ENCODE data around the gene SCO2. TPM values are rescaled to one million over a fixed set of nuclear protein-coding genes. Genes with fewer than 3 reads are reported as not detected.

SCO2 gene
- total and polyA plus RNA-seq, 9 of the 15 experiments (the other 6 are each of a cell fraction or from before 2014, with no cell fraction given) = 0.34 to 4.0 (median 1.1) TPM; not detected in 3

DNA sequence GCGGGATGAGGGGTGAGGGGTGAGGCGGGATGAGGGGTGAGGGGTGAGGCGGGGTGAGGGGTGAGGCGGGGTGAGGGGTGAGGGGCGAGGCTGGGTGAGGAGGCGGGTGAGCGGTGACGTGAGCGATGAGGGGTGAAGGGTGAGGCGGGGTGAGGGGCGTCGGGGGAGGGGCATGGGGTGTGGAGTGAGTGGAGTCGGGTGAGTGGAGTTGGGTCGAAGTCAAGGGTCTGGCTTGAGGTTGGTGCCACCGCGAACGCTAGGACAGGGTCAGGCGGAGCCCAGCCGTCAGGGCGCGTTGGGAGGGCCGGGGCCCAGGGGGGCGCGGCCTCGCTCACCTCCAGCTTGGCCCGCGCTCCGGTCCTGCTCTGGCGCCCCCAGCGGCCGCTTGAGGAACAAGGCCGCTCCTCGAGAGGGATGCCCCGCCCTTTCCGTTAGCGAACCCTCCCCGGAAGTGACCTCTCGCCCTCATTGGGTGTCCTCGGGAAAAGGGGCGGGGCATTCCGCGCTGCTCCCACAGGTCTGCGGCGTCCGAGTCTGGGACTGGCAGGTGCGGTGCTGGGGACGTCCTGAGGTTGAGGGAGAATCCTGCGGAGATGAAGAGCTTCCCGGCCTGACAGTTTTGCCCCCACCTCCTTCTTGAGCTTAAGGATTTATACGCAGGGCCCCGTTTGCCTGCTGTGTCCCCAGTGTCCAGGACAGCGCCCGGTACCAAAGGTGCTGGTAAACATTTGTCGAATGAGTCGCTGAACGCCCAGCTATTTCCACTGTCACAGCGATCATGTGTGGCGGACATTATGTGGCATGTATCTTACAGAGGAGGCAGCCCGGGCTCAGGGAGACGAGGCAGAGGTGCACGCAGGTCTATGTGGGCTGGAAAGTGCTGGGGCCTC, 37.4 kb upstream of the SCO2 start, which contains the start of gene SYCE3 (continued):
- TF ChIP-seq, protein P1, sequence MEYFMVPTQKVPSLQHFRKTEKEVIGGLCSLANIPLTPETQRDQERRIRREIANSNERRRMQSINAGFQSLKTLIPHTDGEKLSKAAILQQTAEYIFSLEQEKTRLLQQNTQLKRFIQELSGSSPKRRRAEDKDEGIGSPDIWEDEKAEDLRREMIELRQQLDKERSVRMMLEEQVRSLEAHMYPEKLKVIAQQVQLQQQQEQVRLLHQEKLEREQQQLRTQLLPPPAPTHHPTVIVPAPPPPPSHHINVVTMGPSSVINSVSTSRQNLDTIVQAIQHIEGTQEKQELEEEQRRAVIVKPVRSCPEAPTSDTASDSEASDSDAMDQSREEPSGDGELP (CRISPR knock-in tag; IDR thresholded peaks at IDR 0.05; ENCODE audit: borderline replicate concordance) = peak; percentile 59
- peak; percentile 44 for TF ChIP-seq CCNT2 (IDR thresholded peaks at IDR 0.05; ENCODE audit: borderline replicate concordance, extremely low read depth, insufficient read length, low read depth, low read length)
- TF ChIP-seq TSC22D4 (tag; IDR thresholded peaks at IDR 0.05) = no peak
- TF ChIP-seq ZNF57 (CRISPR knock-in tag; IDR thresholded peaks at IDR 0.05) = no peak
- no peak for TF ChIP-seq DIDO1 (tag; IDR thresholded peaks at IDR 0.05; ENCODE audit: low read depth)
- TF ChIP-seq U2AF2 (optimal IDR thresholded peaks at IDR 0.05; ENCODE audit: low read depth, low read length) = no peak
- TF ChIP-seq, protein P2, sequence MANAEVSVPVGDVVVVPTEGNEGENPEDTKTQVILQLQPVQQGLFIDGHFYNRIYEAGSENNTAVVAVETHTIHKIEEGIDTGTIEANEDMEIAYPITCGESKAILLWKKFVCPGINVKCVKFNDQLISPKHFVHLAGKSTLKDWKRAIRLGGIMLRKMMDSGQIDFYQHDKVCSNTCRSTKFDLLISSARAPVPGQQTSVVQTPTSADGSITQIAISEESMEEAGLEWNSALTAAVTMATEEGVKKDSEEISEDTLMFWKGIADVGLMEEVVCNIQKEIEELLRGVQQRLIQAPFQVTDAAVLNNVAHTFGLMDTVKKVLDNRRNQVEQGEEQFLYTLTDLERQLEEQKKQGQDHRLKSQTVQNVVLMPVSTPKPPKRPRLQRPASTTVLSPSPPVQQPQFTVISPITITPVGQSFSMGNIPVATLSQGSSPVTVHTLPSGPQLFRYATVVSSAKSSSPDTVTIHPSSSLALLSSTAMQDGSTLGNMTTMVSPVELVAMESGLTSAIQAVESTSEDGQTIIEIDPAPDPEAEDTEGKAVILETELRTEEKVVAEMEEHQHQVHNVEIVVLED (CRISPR knock-in tag; IDR thresholded peaks at IDR 0.05) = no peak
- TF ChIP-seq ZC3H11A (IDR thresholded peaks at IDR 0.05; ENCODE audit: low read depth, low read length) = no peak
- 0 out of 2 replicates have a peak, but pooled peaks have one; percentile 34 for TF ChIP-seq JUND (IDR thresholded peaks at IDR 0.05; ENCODE audit: borderline replicate concordance, low read depth, low read length)
- no peak; the same call in 2 of the 3 replicates for TF ChIP-seq JUND (tag; IDR thresholded peaks at IDR 0.05; ENCODE audit: borderline replicate concordance, low read depth, low read length)
- peak; percentile 66 for TF ChIP-seq ATF7 (IDR thresholded peaks at IDR 0.05)
- TF ChIP-seq CTBP1 (IDR thresholded peaks at IDR 0.05; ENCODE audit: borderline replicate concordance) = peak; percentile 76
- TF ChIP-seq ZFP36 (IDR thresholded peaks at IDR 0.05; ENCODE audit: low read depth, low read length, partially characterized antibody) = no peak
- TF ChIP-seq GABPB1 (CRISPR knock-in tag; IDR thresholded peaks at IDR 0.05) = peak; percentile 84
- no peak for TF ChIP-seq NONO (IDR thresholded peaks at IDR 0.05; ENCODE audit: low read depth in 2 of 2, low read length in 1 of 2)
- TF ChIP-seq MTA1 (IDR thresholded peaks at IDR 0.05; ENCODE audit: borderline replicate concordance) = no peak
- no peak for TF ChIP-seq KHSRP (IDR thresholded peaks at IDR 0.05)
- TF ChIP-seq ZNF165 (CRISPR knock-in tag; IDR thresholded peaks at IDR 0.05; ENCODE audit: borderline replicate concordance) = no peak
- TF ChIP-seq ZBED1 (IDR thresholded peaks at IDR 0.05) = no peak
- TF ChIP-seq FOXA1 (IDR thresholded peaks at IDR 0.05; ENCODE audit: borderline replicate concordance) = no peak
- TF ChIP-seq, protein P3, sequence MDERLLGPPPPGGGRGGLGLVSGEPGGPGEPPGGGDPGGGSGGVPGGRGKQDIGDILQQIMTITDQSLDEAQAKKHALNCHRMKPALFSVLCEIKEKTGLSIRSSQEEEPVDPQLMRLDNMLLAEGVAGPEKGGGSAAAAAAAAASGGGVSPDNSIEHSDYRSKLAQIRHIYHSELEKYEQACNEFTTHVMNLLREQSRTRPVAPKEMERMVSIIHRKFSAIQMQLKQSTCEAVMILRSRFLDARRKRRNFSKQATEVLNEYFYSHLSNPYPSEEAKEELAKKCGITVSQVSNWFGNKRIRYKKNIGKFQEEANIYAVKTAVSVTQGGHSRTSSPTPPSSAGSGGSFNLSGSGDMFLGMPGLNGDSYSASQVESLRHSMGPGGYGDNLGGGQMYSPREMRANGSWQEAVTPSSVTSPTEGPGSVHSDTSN (CRISPR knock-in tag; IDR thresholded peaks at IDR 0.05; ENCODE audit: low read depth) = no peak
- TF ChIP-seq, protein P3 (tag; conservative IDR thresholded peaks at IDR 0.05; ENCODE audit: low read depth) = no peak
- peak; percentile 62 for TF ChIP-seq MYC (IDR thresholded peaks at IDR 0.05; ENCODE audit: low read depth, low read length)
- TF ChIP-seq MYC (CRISPR knock-in tag; IDR thresholded peaks at IDR 0.05; ENCODE audit: borderline replicate concordance, low read depth) = no peak
- TF ChIP-seq ESRRA (IDR thresholded peaks at IDR 0.05; ENCODE audit: borderline replicate concordance, low read depth) = peak; percentile 42
